GM21737 (cell line): ENCODE measurements around the gene TNIK.

Experiments used
- ATAC-seq: cut with Tn5 transposase; IDR thresholded peaks from one replicate; pipeline ENCODE4 v1.9.1; 2021; ENCODE audit warnings: mild to moderate bottlenecking, moderate library complexity; ENCODE audit not compliant: unreplicated experiment

TNIK gene

GRCh38 chr3:171026597-171027293 is 433.5 kb downstream of the TNIK start, which contains the start of gene SLC2A2:
SLC2A2 (minus strand) TSS chr3:171026720; CDS start chr3:171026670, 50 bp downstream.
- no peak for ATAC-seq

GRCh38 chr3:171023566-171023965 is 436.6 kb downstream of the TNIK start:
- ATAC-seq = no peak

- no peak for ATAC-seq
Observed at GRCh38 chr3:171021377-171021776, 438.8 kb downstream of the TNIK start.

GRCh38 chr3:171018156-171018935 is 441.9 kb downstream of the TNIK start:
- no peak for ATAC-seq

GRCh38 chr3:171013822-171014748 is 446.1 kb downstream of the TNIK start:
- no peak for ATAC-seq

- ATAC-seq = no peak
Observed at GRCh38 chr3:171011873-171012336, 448.3 kb downstream of the TNIK start.
